Measurements from ENCODE around the gene PLEKHG2.
A peak's percentile ranks its signal among the peaks of the same experiment; 100 is the strongest.
"Not testable (repeated sequence)": the region's sequence is repeated elsewhere in the genome, so short reads cannot be mapped to it uniquely, and the experiment has no call there.

Gene PLEKHG2

GRCh38 chr19:39424934-39425333, 12.5 kb downstream of the PLEKHG2 start:
- no peak for DNase-seq

GRCh38 chr19:39425744-39426143, 13.3 kb downstream of the PLEKHG2 start:
- DNase-seq = no peak

- no peak for DNase-seq
These were observed 13.7 kb downstream of the PLEKHG2 start for GRCh38 chr19:39426170-39426569.

GRCh38 chr19:39427707-39428106, 15.2 kb downstream of the PLEKHG2 start:
- no peak for DNase-seq

- no peak for DNase-seq
These were observed 16.0 kb downstream of the PLEKHG2 start for GRCh38 chr19:39428283-39429112.

GRCh38 chr19:39430675-39431593, 18.5 kb downstream of the PLEKHG2 start:
- DNase-seq = peak; percentile 76

GRCh38 chr19:39432677-39433025, 20.2 kb downstream of the PLEKHG2 start:
- no peak for DNase-seq

- DNase-seq = no peak
These were observed 21.1 kb downstream of the PLEKHG2 start for GRCh38 chr19:39433480-39434079.

- no peak for DNase-seq
These were observed 21.9 kb downstream of the PLEKHG2 start for GRCh38 chr19:39434123-39435076.

- DNase-seq = peak; percentile 98
These were observed 23.3 kb downstream of the PLEKHG2 start, which contains the start of gene RPS16 for GRCh38 chr19:39435499-39436349. Gene RPS16 (minus strand): TSS chr19:39435949. CDS start chr19:39435895, 54 bp downstream.

- no peak for DNase-seq
These were observed 23.9 kb downstream of the PLEKHG2 start for GRCh38 chr19:39436350-39436716.

- DNase-seq = no peak
These were observed 25.9 kb downstream of the PLEKHG2 start for GRCh38 chr19:39438270-39438934.

- DNase-seq = no peak
These were observed 32.2 kb downstream of the PLEKHG2 start for GRCh38 chr19:39444598-39445195.

GRCh38 chr19:39445196-39446111, 33.0 kb downstream of the PLEKHG2 start, which contains the start of gene SUPT5H:
Gene SUPT5H (plus strand): TSS chr19:39445582. CDS start chr19:39445891, 309 bp downstream.
- DNase-seq = peak; percentile 92

- no peak for DNase-seq
These were observed 34.1 kb downstream of the PLEKHG2 start for GRCh38 chr19:39446365-39447084.

GRCh38 chr19:39448271-39448670, 35.8 kb downstream of the PLEKHG2 start:
- no peak for DNase-seq

GRCh38 chr19:39449116-39449797, 36.8 kb downstream of the PLEKHG2 start:
- DNase-seq = no peak

GRCh38 chr19:39451257-39451656, 38.8 kb downstream of the PLEKHG2 start:
- not testable (repeated sequence) for DNase-seq
